Ishikawa (cell line): ENCODE data around the gene FBXO48.

ENCODE experiments used
- CEBPB ChIP-seq: IDR thresholded peaks from 2 replicates; pipeline ENCODE4 v1.6.1; 2012
- EGR1 ChIP-seq: IDR thresholded peaks from 2 replicates; pipeline ENCODE4 v1.6.1; 2012
- RAD21 ChIP-seq: IDR thresholded peaks from 2 replicates; pipeline ENCODE4 v1.6.1; 2012; ENCODE audit warnings: low read depth
- TAF1 ChIP-seq: IDR thresholded peaks from 2 replicates; pipeline ENCODE4 v1.6.1; 2012; ENCODE audit warnings: low read depth, mild to moderate bottlenecking
- TF ChIP-seq, protein P1 (sequence below): IDR thresholded peaks from 2 replicates; pipeline ENCODE4 v1.6.1; 2012
- TF ChIP-seq, protein P2 (sequence below): IDR thresholded peaks from 2 replicates; pipeline ENCODE4 v1.6.1; 2012
- TF ChIP-seq, protein P3 (sequence below): IDR thresholded peaks from 2 replicates; pipeline ENCODE4 v1.6.1; 2012; ENCODE audit warnings: low read depth, mild to moderate bottlenecking

DNA sequence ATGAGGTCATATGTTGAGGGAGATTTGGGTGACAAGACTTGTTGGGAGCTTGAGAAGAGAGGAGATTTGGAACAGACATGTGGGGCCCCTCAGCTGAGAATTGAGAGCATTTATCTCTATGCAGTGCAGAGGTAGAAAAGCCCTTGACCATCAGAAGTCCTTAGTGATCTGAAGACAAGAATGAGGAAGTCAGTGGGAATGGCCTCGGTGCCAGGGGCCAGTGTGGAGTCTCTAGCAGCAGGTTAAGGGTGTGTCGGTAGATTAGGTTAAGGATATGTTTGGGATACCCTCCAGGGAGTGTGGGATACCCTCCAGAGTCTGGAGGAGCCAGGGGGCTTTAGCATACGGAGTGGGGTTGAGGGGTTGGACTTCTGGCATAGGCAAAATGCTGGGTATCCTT is 41.6 kb downstream of the FBXO48 start:
- TF ChIP-seq RAD21 (no peak), TAF1 (no peak), EGR1 (no peak), CEBPB (no peak)
- TF ChIP-seq, protein P1, sequence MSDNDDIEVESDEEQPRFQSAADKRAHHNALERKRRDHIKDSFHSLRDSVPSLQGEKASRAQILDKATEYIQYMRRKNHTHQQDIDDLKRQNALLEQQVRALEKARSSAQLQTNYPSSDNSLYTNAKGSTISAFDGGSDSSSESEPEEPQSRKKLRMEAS = no peak
- TF ChIP-seq, protein P2, sequence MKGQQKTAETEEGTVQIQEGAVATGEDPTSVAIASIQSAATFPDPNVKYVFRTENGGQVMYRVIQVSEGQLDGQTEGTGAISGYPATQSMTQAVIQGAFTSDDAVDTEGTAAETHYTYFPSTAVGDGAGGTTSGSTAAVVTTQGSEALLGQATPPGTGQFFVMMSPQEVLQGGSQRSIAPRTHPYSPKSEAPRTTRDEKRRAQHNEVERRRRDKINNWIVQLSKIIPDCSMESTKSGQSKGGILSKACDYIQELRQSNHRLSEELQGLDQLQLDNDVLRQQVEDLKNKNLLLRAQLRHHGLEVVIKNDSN = no peak
- TF ChIP-seq, protein P3, sequence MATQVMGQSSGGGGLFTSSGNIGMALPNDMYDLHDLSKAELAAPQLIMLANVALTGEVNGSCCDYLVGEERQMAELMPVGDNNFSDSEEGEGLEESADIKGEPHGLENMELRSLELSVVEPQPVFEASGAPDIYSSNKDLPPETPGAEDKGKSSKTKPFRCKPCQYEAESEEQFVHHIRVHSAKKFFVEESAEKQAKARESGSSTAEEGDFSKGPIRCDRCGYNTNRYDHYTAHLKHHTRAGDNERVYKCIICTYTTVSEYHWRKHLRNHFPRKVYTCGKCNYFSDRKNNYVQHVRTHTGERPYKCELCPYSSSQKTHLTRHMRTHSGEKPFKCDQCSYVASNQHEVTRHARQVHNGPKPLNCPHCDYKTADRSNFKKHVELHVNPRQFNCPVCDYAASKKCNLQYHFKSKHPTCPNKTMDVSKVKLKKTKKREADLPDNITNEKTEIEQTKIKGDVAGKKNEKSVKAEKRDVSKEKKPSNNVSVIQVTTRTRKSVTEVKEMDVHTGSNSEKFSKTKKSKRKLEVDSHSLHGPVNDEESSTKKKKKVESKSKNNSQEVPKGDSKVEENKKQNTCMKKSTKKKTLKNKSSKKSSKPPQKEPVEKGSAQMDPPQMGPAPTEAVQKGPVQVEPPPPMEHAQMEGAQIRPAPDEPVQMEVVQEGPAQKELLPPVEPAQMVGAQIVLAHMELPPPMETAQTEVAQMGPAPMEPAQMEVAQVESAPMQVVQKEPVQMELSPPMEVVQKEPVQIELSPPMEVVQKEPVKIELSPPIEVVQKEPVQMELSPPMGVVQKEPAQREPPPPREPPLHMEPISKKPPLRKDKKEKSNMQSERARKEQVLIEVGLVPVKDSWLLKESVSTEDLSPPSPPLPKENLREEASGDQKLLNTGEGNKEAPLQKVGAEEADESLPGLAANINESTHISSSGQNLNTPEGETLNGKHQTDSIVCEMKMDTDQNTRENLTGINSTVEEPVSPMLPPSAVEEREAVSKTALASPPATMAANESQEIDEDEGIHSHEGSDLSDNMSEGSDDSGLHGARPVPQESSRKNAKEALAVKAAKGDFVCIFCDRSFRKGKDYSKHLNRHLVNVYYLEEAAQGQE = no peak
